RPMI7951 (cell line): ENCODE data around the gene ZNF681. TPM values are rescaled to one million over a fixed set of nuclear protein-coding genes. Genes with fewer than 3 reads are reported as not detected.
"Not testable (repeated sequence)": the region's sequence is repeated elsewhere in the genome, so short reads cannot be mapped to it uniquely, and the experiment has no call there.

Experiments
- DNase-seq: peaks from one replicate; pipeline ENCODE4 v3.0.0-alpha.2; 2012; ENCODE audit warnings: low read depth
- total RNA-seq: library from RNA; depleted of rRNA; stranded (reverse); fragments of >200 nt; shearing (Covaris generic); gene quantifications from 2 replicates; pipeline ENCODE4 v1.2.3, GENCODE V29; 2014; rRNA removed

ZNF681 gene
- 2.3 and 3.8 TPM in 2 replicates for total RNA-seq

DNA sequence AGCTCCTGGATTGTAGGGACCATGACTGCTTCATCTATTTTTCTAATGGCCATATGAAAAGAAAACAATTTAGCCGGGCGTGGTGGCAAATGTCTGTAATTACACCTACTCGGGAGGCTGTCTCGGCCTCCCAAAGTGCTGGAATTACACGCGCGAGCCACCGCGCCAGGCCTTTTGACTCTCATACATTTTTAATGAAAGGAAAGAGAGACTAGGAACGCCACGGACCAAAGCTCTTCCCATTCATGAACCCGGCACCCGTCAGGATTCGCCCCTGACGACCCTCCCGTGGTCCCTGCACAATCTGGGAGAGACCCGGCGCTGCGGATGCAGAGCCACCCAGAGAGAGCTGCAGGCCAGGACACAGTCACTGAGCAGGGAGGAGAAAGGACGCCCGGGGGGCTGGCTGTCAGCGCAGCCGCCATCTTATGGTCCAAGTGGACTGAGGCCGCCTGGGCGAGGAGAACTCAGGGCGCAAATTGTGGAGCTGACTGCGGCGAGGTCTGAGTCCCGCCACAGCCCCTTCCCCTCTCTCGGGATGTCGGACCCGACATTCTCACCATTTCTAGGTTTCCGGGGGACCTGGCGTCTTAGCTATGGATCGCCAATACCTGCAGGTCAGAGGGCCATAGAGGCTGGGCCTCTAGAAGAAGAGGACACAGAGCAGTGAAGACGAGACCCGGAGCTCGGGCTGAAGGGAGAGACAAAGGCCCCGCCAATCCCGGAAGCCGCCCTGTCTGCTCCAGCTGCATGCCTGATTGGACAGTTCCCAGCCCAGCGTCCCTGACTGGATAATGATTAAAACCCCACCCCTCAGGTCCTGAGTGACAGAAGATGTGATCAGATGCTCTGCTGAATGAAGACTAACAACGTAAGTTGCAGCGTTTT, at the start of gene ZNF681:
Gene ZNF681 (minus strand): TSS at position 705 of the 888 bp plus-strand sequence. CDS start 142 bp downstream, at position 563.
- peak; percentile 96 for DNase-seq

DNA sequence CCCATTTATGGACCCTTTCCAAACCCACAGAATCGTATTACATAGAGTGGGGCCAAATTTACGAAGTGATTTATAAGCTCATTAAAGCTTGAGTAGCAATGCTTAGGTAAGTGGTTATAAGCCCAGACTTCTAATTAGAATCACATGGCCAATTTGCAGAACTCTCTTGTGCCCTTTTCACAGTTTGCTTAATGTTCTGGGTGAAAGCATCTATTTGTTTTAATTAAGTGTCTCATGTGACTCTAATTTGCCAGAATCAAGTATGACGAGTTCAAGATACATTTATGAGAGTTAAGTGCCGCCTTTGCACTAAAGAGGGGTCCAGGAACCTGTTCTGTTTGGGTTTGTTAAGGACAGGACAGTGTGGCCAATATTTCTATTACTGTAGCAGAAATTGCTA, 46.0 kb upstream of the ZNF681 start:
- peak; percentile 23 for DNase-seq

DNA sequence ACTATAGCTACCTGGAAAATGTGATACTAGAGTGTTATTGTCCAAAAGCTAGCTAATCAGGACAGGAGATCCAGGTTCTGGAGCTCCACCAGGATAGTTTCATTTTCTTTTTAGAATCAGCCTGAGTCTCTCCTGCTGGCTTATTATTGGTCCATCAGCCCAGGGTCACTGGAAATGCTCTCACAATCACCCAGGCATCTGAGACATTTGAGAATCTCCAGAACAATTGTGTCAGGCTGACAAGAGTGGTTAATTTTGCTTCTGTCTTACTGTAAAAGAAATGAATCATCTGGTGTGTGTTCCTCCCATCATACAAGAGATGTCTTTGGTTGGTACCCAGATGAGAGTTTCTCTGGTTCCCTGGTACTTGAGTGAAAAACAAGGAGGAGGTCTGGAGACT, 43.6 kb upstream of the ZNF681 start:
- peak; percentile 28 for DNase-seq

DNA sequence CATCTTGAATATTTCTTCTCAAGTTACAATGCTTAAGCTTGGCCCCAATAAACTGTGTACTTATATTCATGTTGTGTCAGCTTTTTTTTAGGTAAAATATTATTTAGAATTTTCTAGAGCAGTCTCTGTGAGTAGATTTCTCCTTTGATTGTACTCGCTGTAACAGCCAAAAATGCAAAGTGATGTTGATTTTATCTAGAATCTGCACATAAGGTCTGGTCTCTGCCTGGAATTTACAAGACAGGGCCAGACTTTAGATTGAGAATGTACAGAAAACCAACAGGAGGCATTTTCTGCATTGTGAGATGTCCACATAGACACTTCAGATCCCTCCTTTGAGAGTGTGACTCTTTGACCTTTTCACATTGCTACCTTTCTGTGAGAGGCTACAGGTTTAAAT, 43.1 kb upstream of the ZNF681 start:
- DNase-seq = no peak

DNA sequence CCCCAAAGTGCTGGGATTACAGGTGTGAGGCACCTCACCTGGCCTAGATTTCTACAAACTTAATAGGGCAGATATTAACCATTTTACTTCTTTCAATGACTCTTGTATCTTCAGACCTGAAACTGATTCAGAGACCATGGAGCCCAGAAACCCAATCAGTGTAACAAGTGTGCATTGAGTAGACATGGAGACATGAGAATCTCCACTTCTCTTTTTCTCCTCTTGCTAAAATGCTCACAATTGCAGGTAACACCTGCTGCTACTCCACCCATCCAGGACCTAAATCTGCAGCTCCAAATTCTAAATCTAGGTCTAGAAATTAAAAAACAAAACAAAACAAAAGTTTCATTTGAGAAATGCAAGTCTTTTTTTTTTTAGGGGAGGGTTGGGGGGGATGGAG, 42.2 kb upstream of the ZNF681 start:
- DNase-seq = no peak

DNA sequence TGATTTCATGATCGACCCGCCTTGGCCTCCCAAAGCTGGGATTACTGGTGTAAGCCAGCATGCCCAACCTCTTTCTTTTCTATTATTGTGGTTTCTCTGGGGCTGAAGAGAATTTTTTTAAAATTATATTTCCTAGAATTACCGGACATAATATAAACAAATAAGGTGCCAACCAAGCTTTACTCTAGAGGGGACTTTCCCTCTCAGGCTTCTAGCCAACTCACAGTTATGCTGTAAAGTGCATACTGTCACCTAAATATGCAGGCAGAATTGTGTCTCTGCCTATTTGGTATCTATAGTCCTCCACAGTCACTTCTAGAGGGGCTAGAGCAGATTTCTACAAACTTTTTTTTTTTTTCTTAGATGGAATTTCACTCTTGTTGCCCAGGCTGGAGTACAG, 41.6 kb upstream of the ZNF681 start:
- DNase-seq = no peak

DNA sequence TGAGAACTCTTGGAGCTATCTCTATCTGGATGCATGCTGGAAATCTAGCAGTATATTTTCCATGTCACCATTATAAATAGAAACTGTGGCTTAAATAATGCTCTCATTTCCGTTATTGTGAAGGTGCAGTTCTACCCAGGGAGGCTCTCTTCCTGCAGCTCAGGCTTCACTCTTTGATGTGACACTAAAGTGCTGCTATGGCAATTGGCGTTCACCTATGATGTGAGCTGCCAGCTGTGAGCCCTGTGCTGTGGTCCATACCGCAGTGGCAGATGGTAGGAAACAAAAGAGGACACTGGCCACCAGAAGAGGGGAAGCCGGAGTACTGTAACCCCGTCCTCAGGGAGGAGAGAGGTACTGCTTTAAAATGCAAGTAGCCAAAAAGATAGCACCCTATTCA, 40.6 kb upstream of the ZNF681 start:
- DNase-seq = no peak

DNA sequence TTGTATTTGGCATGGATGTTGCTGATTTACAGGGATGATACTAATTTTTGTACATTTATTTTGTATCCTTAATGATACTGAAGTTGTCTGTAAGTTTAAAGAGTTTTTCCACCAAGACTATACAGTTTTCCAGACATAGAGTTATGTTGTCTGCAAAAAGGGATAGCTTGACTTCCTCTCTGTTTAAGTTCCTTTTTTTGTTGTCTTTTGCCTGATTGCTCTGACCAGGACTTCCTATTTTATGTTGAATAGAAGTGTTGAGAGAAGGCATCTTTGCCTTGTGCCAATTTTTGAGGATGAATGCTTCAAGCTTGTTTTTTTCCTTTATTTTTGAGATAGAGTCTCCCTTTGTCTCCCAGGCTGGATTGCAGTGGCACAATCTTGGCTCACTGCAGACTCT, 36.8 kb upstream of the ZNF681 start:
- no peak for DNase-seq

DNA sequence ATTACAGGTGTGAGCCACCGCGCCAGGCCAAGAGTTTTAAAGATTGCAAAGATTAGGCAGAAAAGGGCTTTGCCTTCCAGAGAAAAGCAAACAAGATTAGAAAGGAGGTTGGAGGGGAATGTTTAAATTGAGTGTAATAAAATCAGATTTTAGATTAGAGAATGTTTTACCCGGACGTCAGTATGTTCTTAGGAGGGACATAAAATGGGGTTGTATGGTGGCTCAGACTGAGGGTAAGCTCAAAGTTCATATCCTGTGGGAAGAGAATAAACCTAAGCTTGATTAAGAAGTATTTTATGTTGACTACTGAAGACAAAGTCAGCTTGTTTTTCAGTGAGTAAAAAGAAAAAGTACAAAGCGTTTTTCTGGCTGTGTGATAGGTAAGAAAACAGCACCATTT, 34.1 kb upstream of the ZNF681 start:
- no peak for DNase-seq

DNA sequence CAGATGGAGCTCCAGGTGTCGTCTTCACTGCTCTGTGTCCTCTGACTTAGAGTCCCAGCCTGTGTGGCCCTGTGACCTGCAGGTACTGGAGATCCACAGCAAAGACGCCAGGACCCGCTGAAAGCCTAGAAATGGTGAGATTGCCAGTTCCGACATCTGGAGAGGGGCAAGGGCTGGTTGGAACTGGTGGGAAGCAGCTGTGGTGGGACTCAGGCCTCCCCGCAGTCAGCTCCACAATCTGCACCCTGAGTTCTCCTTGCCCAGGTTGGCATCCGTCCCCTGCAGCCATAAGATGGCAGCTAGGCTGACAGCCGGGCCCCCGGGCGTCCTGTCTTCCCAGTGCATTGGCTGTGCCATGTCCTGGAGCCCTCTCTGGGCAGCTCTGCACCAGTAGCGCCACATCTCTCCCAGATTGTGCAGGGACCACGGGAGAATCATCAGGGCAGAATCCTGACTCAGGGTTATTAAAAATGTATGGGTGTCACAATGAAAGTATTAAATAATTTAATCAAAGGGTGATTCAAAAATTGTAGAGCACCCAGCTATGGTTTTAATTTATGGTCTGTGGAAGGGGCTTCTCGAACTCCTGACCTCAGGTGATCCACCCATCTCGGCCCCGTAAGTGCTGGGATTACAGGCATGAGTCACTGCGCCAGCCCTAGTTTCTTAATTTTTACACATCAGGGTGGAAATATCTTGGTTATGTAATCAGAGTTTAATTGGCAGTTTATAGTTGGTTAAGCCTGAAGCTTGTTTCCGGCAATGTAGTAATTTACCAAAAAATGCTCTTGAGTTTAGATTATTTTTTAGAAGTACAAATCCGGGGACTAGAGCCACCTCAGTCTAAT, 32.2 kb upstream of the ZNF681 start:
- no peak for DNase-seq

DNA sequence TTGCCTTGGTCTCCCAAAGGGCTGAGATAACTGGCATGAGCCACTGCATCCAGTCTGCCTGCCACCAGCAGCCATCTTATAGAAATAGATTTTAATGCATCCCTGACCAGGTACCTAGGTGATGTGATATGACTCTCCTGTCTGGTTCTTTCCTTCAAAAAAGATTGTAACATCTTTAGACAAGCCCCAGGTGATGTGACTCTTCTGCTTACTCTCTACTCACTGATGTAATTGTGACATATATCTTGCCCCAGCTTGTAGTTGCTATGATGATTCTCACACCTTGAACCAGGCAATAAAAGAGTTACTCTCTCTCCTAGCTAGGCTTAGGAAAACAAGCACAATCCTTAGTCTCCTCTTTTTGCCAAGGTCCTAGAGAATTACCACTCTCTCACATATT, 30.6 kb upstream of the ZNF681 start:
- DNase-seq = no peak

DNA sequence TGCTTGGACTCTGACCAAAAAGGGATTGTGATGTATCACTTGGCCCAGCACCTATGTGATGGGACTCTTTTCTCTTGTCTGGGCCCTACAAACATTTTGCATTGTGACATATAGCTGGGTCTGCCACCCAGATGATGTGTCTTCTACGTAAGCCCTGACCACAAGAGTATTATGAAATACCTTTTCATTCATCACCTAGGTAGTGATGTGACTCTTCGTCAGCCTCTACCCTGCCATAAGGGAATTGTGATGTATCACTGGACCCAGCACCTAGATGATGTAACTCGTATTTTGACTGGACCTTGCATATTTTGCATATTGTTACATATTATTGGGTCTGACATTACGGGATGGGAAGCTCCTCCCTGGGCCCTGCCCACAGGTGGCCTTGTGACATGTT, 29.7 kb upstream of the ZNF681 start:
- DNase-seq = no peak

DNA sequence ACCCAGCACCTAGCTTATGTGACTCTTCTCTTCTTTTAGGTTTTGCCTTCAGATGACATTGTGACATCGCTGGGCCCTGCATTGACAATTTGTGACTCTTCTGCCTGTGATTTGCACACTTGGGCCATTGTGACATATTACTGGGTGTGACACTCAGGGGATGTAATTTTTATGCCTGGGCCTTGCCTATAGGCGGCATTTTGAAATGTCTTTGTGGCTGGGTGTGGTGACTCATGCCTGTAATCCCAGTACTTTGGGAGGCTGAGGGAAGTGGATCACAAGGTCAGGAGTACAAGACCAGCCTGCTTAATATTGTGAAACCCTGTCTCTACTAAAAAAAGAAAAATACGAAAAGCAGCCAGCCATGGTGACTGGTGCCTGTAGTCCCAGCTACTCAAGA, 28.4 kb upstream of the ZNF681 start:
- peak; percentile 73 for DNase-seq

DNA sequence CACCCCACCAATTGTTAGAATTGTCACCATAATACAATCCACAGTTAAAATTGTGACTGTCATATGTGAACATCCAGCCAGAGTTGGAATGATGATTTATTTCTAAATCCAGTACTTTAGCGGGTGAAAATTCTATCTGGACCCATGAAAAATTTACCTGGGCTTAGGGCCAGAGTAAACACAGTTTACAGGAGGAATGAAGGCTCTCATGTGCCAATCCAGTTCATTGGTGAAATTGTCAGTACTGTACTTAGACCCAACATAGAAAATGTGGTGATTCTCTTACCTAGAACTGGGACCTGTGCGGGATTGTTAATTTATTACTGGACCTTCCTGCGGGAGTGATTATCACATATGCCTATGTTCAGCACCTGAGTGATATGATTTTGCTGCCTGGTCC, 27.3 kb upstream of the ZNF681 start:
- no peak for DNase-seq

DNA sequence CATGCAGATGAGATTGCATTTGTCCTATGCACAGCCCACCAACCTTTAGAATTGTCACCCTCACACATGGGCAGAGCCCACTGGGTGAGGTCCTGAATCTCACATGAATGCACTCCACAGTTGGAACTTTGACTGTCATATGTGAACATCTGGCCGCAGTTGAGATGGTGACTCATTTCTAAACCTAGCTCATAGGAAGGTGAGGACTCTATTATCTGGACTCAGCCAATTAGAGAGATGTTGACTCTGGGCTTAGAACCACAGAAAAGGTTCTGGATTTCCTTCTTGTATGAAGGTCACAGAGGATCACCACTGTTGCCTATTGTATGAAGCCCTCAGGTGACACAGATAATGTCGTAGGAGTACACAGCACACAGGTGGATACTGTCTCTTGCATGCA, 25.6 kb upstream of the ZNF681 start:
- DNase-seq = no peak

DNA sequence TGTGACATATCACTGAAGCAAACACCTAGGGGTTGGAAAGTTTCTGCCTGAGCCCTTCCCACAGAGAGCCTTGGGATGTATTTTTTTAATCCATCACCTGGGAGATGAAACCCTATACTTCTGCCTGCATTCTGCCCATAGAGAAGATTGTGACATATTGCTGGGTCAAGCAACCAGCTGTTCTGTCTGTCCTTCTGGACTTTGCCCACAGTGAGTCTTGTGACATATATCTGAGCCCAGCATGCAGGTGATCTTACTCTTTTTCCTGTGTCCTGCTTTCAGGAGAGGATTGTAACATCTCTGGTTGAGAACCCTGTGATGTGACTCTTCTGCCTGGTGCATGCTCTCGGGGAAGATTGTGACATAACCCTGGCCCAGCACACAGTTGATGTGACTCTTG, 24.9 kb upstream of the ZNF681 start:
- no peak for DNase-seq

DNA sequence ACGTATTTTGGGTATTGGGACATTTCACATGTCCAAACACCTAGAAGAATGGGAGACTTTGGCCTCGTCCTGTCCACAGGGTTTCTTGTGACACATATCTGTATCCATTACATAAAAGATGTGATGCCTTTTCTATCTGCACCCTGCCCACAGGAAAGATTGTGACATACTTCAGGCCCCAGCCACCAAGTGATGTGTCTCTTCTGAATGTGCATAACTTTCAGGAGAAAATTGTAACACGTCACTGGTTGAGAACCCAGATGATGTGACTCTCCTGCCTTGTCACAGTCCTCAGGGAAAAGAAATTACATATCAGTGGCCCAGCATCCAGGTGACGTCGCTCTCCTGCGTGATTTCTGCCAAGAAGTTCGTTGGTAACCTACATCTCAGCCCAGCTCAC, 21.0 kb upstream of the ZNF681 start:
- DNase-seq = no peak

DNA sequence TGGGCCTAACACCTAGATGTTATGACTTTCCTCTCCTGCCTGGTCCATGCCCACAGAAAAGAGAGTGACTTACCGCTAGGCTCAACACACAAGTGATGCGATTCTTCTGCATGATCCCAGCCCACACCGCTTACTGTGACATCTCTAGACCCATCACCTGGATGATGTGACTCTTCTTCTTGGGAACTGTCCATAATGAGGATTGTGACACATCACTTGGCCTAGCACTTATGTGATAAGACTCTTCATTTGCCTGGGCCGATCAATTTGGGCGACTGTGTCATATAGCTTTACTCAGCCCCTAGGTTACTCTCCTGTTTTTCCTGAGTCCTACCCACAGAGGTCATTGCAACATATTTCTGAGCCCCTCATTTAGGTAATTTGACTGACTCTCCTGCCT, 19.9 kb upstream of the ZNF681 start:
- no peak for DNase-seq

DNA sequence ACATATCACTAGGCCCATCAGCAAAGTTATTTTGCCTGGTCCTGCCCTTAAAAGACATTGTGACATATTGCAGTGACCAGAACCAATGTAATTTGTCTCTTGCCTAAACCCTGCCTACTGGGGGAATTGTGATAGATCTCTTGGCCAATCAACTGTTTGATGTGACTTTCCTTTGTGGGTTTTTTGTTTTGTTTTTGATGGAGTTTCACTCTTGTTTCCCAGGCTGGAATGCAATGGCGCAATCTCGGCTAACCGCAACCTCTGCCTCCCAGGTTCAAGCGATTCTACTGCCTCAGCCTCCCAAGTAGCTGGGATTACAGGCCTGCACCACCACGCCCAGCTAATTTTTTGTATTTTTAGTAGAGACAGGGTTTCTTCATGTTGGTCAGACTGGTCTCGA, 19.3 kb upstream of the ZNF681 start:
- not testable (repeated sequence) for DNase-seq

DNA sequence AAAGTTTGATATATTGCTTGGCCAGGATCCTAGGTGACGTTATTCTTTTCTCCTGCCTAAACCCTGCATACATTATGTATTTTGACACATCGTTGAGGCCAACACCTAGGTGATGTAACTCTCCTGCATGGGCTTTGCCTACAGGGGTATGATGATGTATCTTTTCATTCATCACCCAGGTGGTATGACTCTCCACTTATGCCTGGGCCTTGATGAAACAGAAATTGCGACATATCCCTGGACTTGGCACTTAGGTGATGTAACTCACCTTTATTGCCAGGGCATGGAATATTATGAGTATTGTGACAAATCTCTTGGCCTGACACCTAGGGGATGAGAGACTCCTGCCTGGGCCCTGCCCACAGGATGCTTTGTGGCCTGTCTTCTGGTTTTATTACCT, 18.5 kb upstream of the ZNF681 start:
- DNase-seq = no peak

DNA sequence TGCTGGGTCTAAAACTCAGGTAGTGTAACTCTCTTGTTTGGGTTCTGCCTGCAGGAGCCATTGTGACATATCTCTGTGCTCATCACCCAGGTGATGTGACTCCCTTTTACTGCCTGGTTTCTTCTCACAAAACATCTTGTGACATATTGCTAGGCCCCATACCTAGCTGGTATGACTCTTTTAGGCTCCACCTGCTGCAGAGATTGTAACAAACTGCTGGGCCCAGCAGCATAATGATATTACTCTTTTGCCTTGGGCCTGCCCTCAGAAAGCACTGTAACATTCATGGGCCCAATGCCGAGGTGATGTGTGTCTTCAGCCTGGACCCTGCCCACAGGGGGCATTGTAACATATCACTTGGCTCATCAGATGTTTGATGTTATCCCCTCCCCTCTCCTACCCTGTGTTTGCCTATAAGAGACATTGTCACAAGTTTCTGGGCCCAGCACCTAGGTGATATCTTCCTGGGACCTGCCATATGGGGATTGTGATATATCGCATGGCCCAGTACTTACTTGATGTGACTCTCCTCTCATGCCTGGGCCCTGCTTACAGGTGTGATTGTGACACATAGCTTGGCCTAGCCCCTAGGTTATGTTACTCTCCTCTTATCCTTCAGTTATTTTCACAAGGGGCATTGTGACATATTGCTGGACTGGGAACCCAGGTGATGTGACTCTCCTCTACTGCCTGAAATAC, 18.0 kb upstream of the ZNF681 start:
- no peak for DNase-seq

DNA sequence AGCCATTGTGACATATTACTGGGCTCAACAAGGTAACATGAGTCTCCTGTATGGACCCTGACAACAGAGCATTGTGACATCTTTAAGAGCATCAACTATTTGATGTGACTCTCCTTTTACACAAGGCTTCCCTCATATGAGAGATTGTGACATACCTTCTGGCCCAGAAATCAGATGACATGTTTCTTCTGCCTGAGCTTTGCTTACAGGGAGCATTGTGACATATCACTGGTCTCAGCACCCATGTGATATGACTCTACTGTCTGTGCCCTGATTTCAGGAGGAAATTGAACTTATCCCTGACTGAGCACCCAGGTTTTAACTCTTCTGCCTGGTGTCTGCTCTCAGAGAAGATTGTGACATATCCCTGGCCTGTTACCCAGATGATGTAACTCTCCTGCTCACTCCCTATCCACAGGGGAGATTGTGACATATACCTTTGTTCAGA, 15.9 kb upstream of the ZNF681 start:
- no peak for DNase-seq
